ENCODE data around the gene HOATZ.

Gene HOATZ

GRCh38 chr11:111527279-111527678, 12.7 kb downstream of the HOATZ start:
- no peaks in the 10 kb centered on the region for H3K9me2 ChIP-seq (replicated peaks; ENCODE audit: insufficient read depth, low read length)

DNA sequence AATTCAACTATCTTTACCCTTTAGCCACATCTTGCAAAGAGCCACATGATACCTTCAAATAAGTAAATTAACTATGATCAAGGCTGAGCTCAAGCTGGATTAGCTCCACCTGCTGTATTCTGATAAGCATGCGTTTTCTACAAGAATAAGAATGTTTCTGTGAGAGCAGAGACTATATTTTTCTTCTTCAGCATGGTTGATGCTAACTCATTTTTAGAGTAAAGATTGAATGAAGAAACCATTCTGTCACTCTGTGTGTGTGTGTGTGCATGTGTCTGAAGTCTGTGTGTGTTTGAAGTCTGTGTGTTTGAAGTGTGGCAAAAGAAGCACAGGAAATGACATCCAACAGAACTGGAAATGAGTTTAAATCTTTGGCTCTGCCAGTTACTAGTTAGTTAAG, 14.0 kb downstream of the HOATZ start:
- no peaks in the 10 kb centered on the region for H3K79me2 ChIP-seq (ENCODE audit: insufficient read depth, low read length)
- no peaks in the 10 kb centered on the region for H3K9me3 ChIP-seq (ENCODE audit: insufficient read depth, low read length)
- H3F3A ChIP-seq (ENCODE audit: insufficient read depth): no peaks in the 10 kb centered on the region
- no peak overlapping the region for H3K4me2 ChIP-seq (ENCODE audit: low read depth, low read length, poor library complexity, severe bottlenecking)
- no peak overlapping the region for H3K27ac ChIP-seq (ENCODE audit: low read depth, low read length)
- H3K9ac ChIP-seq (ENCODE audit: low read length): no peak overlapping the region
- no peak overlapping the region for H2AFZ ChIP-seq (ENCODE audit: low read depth, low read length, severe bottlenecking)
- H3K4me3 ChIP-seq (ENCODE audit: insufficient read depth, low read length, poor library complexity, severe bottlenecking): no peak overlapping the region
- no peak for TF ChIP-seq EZH2phosphoT487 (conservative IDR thresholded peaks at IDR 0.05; ENCODE audit: low read length)
- TF ChIP-seq, protein P1, sequence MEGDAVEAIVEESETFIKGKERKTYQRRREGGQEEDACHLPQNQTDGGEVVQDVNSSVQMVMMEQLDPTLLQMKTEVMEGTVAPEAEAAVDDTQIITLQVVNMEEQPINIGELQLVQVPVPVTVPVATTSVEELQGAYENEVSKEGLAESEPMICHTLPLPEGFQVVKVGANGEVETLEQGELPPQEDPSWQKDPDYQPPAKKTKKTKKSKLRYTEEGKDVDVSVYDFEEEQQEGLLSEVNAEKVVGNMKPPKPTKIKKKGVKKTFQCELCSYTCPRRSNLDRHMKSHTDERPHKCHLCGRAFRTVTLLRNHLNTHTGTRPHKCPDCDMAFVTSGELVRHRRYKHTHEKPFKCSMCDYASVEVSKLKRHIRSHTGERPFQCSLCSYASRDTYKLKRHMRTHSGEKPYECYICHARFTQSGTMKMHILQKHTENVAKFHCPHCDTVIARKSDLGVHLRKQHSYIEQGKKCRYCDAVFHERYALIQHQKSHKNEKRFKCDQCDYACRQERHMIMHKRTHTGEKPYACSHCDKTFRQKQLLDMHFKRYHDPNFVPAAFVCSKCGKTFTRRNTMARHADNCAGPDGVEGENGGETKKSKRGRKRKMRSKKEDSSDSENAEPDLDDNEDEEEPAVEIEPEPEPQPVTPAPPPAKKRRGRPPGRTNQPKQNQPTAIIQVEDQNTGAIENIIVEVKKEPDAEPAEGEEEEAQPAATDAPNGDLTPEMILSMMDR (IDR thresholded peaks at IDR 0.05; ENCODE audit: insufficient read depth, low read length, poor library complexity, severe bottlenecking): no peak
- no peaks in the 10 kb centered on the region for H3K27me3 ChIP-seq (ENCODE audit: low read length)
- H3K9me2 ChIP-seq (replicated peaks; ENCODE audit: insufficient read depth, low read length): no peaks in the 10 kb centered on the region
- H4K20me1 ChIP-seq (ENCODE audit: low read depth, low read length): no peaks in the 10 kb centered on the region
- H3K36me3 ChIP-seq (ENCODE audit: low read length): no peaks in the 10 kb centered on the region

More at GRCh38 chr11:111527279-111527678, 12.7 kb downstream of the HOATZ start:
- Histone ChIP-seq H2AFZ (ENCODE audit: low read depth, low read length, severe bottlenecking) (no peak overlapping the region), H3K9ac (ENCODE audit: low read length) (no peak overlapping the region), H3K36me3 (ENCODE audit: low read length) (no peaks in the 10 kb centered on the region), H3K27ac (ENCODE audit: low read depth, low read length) (no peak overlapping the region), H3F3A (ENCODE audit: insufficient read depth) (no peaks in the 10 kb centered on the region), H3K4me2 (ENCODE audit: low read depth, low read length, poor library complexity, severe bottlenecking) (no peak overlapping the region), H3K9me3 (ENCODE audit: insufficient read depth, low read length) (no peaks in the 10 kb centered on the region), H4K20me1 (ENCODE audit: low read depth, low read length) (no peaks in the 10 kb centered on the region), H3K79me2 (ENCODE audit: insufficient read depth, low read length) (no peaks in the 10 kb centered on the region), H3K4me3 (ENCODE audit: insufficient read depth, low read length, poor library complexity, severe bottlenecking) (no peak overlapping the region), H3K27me3 (ENCODE audit: low read length) (no peaks in the 10 kb centered on the region)
- TF ChIP-seq, protein P1 (IDR thresholded peaks at IDR 0.05; ENCODE audit: insufficient read depth, low read length, poor library complexity, severe bottlenecking): no peak
- TF ChIP-seq EZH2phosphoT487 (conservative IDR thresholded peaks at IDR 0.05; ENCODE audit: low read length): no peak

- no peak overlapping the region for H3K4me2 ChIP-seq (ENCODE audit: low read depth, low read length, poor library complexity, severe bottlenecking)
- no peak overlapping the region for H2AFZ ChIP-seq (ENCODE audit: low read depth, low read length, severe bottlenecking)
- H3K9me3 ChIP-seq (ENCODE audit: insufficient read depth, low read length): no peaks in the 10 kb centered on the region
- no peaks in the 10 kb centered on the region for H4K20me1 ChIP-seq (ENCODE audit: low read depth, low read length)
- no peaks in the 10 kb centered on the region for H3K9me2 ChIP-seq (replicated peaks; ENCODE audit: insufficient read depth, low read length)
- H3K27me3 ChIP-seq (ENCODE audit: low read length): no peaks in the 10 kb centered on the region
- H3F3A ChIP-seq (ENCODE audit: insufficient read depth): no peaks in the 10 kb centered on the region
- H3K79me2 ChIP-seq (ENCODE audit: insufficient read depth, low read length): no peaks in the 10 kb centered on the region
- no peak overlapping the region for H3K9ac ChIP-seq (ENCODE audit: low read length)
- no peak overlapping the region for H3K27ac ChIP-seq (ENCODE audit: low read depth, low read length)
- no peaks in the 10 kb centered on the region for H3K36me3 ChIP-seq (ENCODE audit: low read length)
- TF ChIP-seq, protein P1 (IDR thresholded peaks at IDR 0.05; ENCODE audit: insufficient read depth, low read length, poor library complexity, severe bottlenecking): no peak
- no peak for TF ChIP-seq EZH2phosphoT487 (conservative IDR thresholded peaks at IDR 0.05; ENCODE audit: low read length)
- no peak overlapping the region for H3K4me3 ChIP-seq (ENCODE audit: insufficient read depth, low read length, poor library complexity, severe bottlenecking)
Measured at GRCh38 chr11:111530091-111530490, 15.5 kb downstream of the HOATZ start.

Data from SU-DHL-6 (cell line).